Keratinocyte (primary cell): ENCODE results near the gene BRI3BP. TPM values are rescaled to one million over a fixed set of nuclear protein-coding genes. Genes with fewer than 3 reads are reported as not detected.

Experiments
- DNase-seq: peaks from one replicate; pipeline ENCODE4 v3.0.0-alpha.2; 2011; ENCODE audit warnings: low read depth, missing footprints, low spot score
- FAIRE-seq: peaks from 2 replicates; lab custom pipeline; 2011; peaks lifted over from hg19 to GRCh38; lab: Jason Lieb, UNC
- H2AFZ ChIP-seq: 2 replicates; pipeline ENCODE4 v1.6.0; 2012; ENCODE audit warnings: low read length, control low read depth, inconsistent platforms; ENCODE audit not compliant: control insufficient read depth
- H3K27ac ChIP-seq: 2 replicates; pipeline ENCODE4 v1.5.1; 2011; ENCODE audit warnings: low read length; ENCODE audit not compliant: control insufficient read depth, insufficient read depth
- H3K27me3 ChIP-seq: 3 replicates; pipeline ENCODE4 v1.6.0; 2011; ENCODE audit warnings: low read length; ENCODE audit not compliant: control insufficient read depth, insufficient read depth; ENCODE audit errors: extremely low read depth
- H3K36me3 ChIP-seq, 2 experiments: 2 replicates in 1 of 2; 3 replicates in 1 of 2; pipeline ENCODE4 v1.5.1; 2011; ENCODE audit warnings: low read length in 2 of 2, mild to moderate bottlenecking in 1 of 2; ENCODE audit not compliant: control insufficient read depth in 2 of 2, insufficient read depth in 2 of 2; ENCODE audit errors: extremely low read depth in 1 of 2
- H3K4me1 ChIP-seq: 3 replicates; pipeline ENCODE4 v1.5.1; 2011; ENCODE audit warnings: low read length; ENCODE audit not compliant: control insufficient read depth, insufficient read depth; ENCODE audit errors: extremely low read depth
- H3K4me2 ChIP-seq: 3 replicates; pipeline ENCODE4 v1.6.0; 2011; ENCODE audit warnings: low read depth, low read length; ENCODE audit not compliant: control insufficient read depth, insufficient read depth; ENCODE audit errors: extremely low read depth
- H3K4me3 ChIP-seq, 3 experiments: fragments of 200-600 bp in 1 of 3; sonication (generic) in 1 of 3; 2 replicates in 2 of 3; 3 replicates in 1 of 3; pipeline ENCODE4 v1.5.1; 2011 to 2016; ENCODE audit warnings: low read length in 3 of 3, mild to moderate bottlenecking in 3 of 3, control low read depth in 2 of 3, inconsistent platforms in 1 of 3, low read depth in 1 of 3, mixed read lengths in 1 of 3, mixed run types in 1 of 3, moderate library complexity in 1 of 3; ENCODE audit not compliant: control insufficient read depth in 2 of 3, insufficient read depth in 2 of 3; ENCODE audit errors: extremely low read depth in 1 of 3
- H3K79me2 ChIP-seq: 2 replicates; pipeline ENCODE4 v1.6.0; 2012; ENCODE audit warnings: low read length; ENCODE audit not compliant: control insufficient read depth, insufficient read depth
- H3K9ac ChIP-seq: 3 replicates; pipeline ENCODE4 v1.6.0; 2011; ENCODE audit warnings: low read length; ENCODE audit not compliant: control insufficient read depth, insufficient read depth; ENCODE audit errors: extremely low read depth
- H3K9me1 ChIP-seq: 3 replicates; pipeline ENCODE4 v1.6.0; 2011; ENCODE audit warnings: low read length; ENCODE audit not compliant: control insufficient read depth, insufficient read depth; ENCODE audit errors: extremely low read depth
- H3K9me3 ChIP-seq: 2 replicates; pipeline ENCODE4 v1.5.1; 2012; ENCODE audit warnings: low read depth, low read length; ENCODE audit not compliant: control insufficient read depth
- H4K20me1 ChIP-seq: 3 replicates; pipeline ENCODE4 v1.6.0; 2011; ENCODE audit warnings: low read length; ENCODE audit not compliant: control insufficient read depth, insufficient read depth; ENCODE audit errors: extremely low read depth
- EZH2 ChIP-seq: IDR thresholded peaks from one replicate; pipeline ENCODE4 v1.6.1; 2012; ENCODE audit warnings: inconsistent platforms, mild to moderate bottlenecking, low read length, moderate library complexity
- dilution Hi-C: fragments of 300-500 bp; cut with MboI; formaldehyde crosslinking; loops from one replicate; pipeline ENCODE4 v1.7.0; 2020; ENCODE audit warnings: low sequenced_read_pairs; ENCODE audit not compliant: extremely low pct_ligation_motif_present
- polyA plus RNA-seq, 5 experiments: library from polyadenylated mRNA; depleted of rRNA in 3 of 5; stranded (reverse) in 3 of 5; stranded (forward) in 1 of 5; unstranded in 1 of 5; fragments of >200 nt; gene quantifications; 1 replicate in 1 of 5; 2 replicates in 3 of 5; 3 replicates in 1 of 5; pipeline versions ENCODE4 v1.2.1 to v1.2.3, GENCODE V29; 2011 to 2012; ENCODE audit warnings: missing spikeins in 2 of 5, low read depth in 1 of 5, low replicate concordance in 1 of 5
- TF ChIP-seq, protein P1 (sequence below), 3 experiments: IDR thresholded peaks in 1 of 3; conservative IDR thresholded peaks in 1 of 3; optimal IDR thresholded peaks in 1 of 3; 2 replicates in 2 of 3; 3 replicates in 1 of 3; pipeline versions ENCODE3 to v1.5.1; 2011; ENCODE audit warnings: low read length in 3 of 3, mild to moderate bottlenecking in 3 of 3, moderate library complexity in 2 of 3, control low read depth in 1 of 3, inconsistent platforms in 1 of 3; ENCODE audit not compliant: insufficient read depth in 2 of 3; ENCODE audit errors: extremely low read depth in 1 of 3

The BRI3BP gene
- polyA plus RNA-seq, 1 donor (not counting 4 experiments of a cell fraction or from before 2014, with no cell fraction given) = 11.6 TPM

GRCh38 chr12:125004621-125005020 lies 11.2 kb downstream of the BRI3BP start:
- Histone ChIP-seq H3K27ac (no peak overlapping the region), H3K79me2 (peaks cover 42% of the 10 kb centered on the region), H3K9me3 (no peaks in the 10 kb centered on the region), H3K4me3 (no peak overlapping the region), H3K9ac (no peak overlapping the region), H3K27me3 (no peaks in the 10 kb centered on the region), H3K4me2 (no peak overlapping the region), H3K36me3 (no peaks in the 10 kb centered on the region), H3K9me1 (no peaks in the 10 kb centered on the region), H2AFZ (no peak overlapping the region), H3K4me1 (no peaks in the 10 kb centered on the region), H4K20me1 (peaks cover 3% of the 10 kb centered on the region)
- dilution Hi-C loops = no loop called here
- DNase-seq = no peak
- FAIRE-seq = no peak
- no peak for TF ChIP-seq EZH2
- TF ChIP-seq, protein P1, sequence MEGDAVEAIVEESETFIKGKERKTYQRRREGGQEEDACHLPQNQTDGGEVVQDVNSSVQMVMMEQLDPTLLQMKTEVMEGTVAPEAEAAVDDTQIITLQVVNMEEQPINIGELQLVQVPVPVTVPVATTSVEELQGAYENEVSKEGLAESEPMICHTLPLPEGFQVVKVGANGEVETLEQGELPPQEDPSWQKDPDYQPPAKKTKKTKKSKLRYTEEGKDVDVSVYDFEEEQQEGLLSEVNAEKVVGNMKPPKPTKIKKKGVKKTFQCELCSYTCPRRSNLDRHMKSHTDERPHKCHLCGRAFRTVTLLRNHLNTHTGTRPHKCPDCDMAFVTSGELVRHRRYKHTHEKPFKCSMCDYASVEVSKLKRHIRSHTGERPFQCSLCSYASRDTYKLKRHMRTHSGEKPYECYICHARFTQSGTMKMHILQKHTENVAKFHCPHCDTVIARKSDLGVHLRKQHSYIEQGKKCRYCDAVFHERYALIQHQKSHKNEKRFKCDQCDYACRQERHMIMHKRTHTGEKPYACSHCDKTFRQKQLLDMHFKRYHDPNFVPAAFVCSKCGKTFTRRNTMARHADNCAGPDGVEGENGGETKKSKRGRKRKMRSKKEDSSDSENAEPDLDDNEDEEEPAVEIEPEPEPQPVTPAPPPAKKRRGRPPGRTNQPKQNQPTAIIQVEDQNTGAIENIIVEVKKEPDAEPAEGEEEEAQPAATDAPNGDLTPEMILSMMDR (optimal IDR thresholded peaks at IDR 0.05 in 1 of 3, IDR thresholded peaks at IDR 0.05 in 1 of 3, conservative IDR thresholded peaks at IDR 0.05 in 1 of 3; ENCODE audit: extremely low read depth in 1 of 3, insufficient read depth in 2 of 3, low read length in 3 of 3) = no peak

DNA sequence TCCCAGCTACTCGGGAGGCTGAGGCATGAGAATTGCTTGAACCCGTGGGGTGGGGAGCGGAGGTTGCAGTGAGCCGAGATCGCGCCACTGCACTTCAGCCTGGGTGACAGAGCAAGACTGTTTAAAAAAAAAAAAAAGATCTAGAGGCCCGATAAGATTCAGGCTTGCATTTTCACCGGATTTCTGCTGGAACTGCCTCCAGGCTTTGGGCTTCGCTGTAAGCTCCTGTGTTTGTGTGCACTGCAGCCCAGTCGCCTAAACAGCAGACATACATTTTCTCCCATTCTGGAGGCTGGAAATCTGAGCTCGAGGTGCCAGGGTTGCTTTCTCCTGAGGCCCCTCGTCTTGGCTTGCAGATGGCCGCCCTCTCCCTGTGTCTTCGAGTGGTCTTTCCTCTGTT lies 12.2 kb downstream of the BRI3BP start:
- Histone ChIP-seq H3K79me2 (peaks cover 39% of the 10 kb centered on the region), H3K27me3 (no peaks in the 10 kb centered on the region), H4K20me1 (peaks cover 3% of the 10 kb centered on the region), H3K4me2 (no peak overlapping the region), H3K4me1 (no peaks in the 10 kb centered on the region), H3K36me3 (no peaks in the 10 kb centered on the region), H3K9ac (no peak overlapping the region), H2AFZ (no peak overlapping the region), H3K9me1 (no peaks in the 10 kb centered on the region), H3K27ac (no peak overlapping the region), H3K9me3 (no peaks in the 10 kb centered on the region), H3K4me3 (no peak overlapping the region)
- FAIRE-seq (no peak), DNase-seq (no peak)
- TF ChIP-seq EZH2 = no peak
- TF ChIP-seq, protein P1 (optimal IDR thresholded peaks at IDR 0.05 in 1 of 3, IDR thresholded peaks at IDR 0.05 in 1 of 3, conservative IDR thresholded peaks at IDR 0.05 in 1 of 3; ENCODE audit: extremely low read depth in 1 of 3, insufficient read depth in 2 of 3, low read length in 3 of 3) = no peak
- dilution Hi-C loops = no loop called here
